Heart left ventricle (tissue), 16 donors: ENCODE results near the gene HOXC13. TPM values are rescaled to one million over a fixed set of nuclear protein-coding genes. Genes with fewer than 3 reads are reported as not detected.
A peak's percentile ranks its signal among the peaks of the same experiment; 100 is the strongest.

Experiments used
- ATAC-seq, 4 donors: fragments of 200-7000 bp; cut with Tn5 transposase; one replicate each; pipeline ENCODE4 v1.9.1; 2020 to 2022; ENCODE audit warnings: moderate library complexity in 4 of 4, mild to moderate bottlenecking in 3 of 4, moderate number of reproducible peaks in 1 of 4
- DNase-seq, 5 donors: peaks; one replicate each; pipeline ENCODE4 v3.0.0-alpha.2; 2020
- H3K27ac ChIP-seq, 12 donors: fragments of 200-600 bp; sonication (generic) in 4 of 12; one replicate each; pipeline versions ENCODE4 v1.5.0 to v1.8.0; 2016 to 2022; ENCODE audit warnings: mild to moderate bottlenecking in 2 of 12
- H3K27me3 ChIP-seq, 9 donors: fragments of 200-600 bp; sonication (generic) in 2 of 9; one replicate each; pipeline versions ENCODE4 v1.5.1 to v1.8.0; 2016 to 2022; ENCODE audit warnings: mild to moderate bottlenecking in 3 of 9
- H3K36me3 ChIP-seq, 9 donors: fragments of 200-600 bp; sonication (generic) in 2 of 9; one replicate each; pipeline versions ENCODE4 v1.5.0 to v1.8.0; 2018 to 2022; ENCODE audit warnings: mild to moderate bottlenecking in 2 of 9
- H3K4me1 ChIP-seq, 12 donors: fragments of 200-600 bp; sonication (generic) in 4 of 12; one replicate each; pipeline versions ENCODE4 v1.5.0 to v1.8.0; 2016 to 2022; ENCODE audit warnings: mild to moderate bottlenecking in 3 of 12
- H3K4me3 ChIP-seq, 12 donors: fragments of 200-600 bp; sonication (generic) in 4 of 12; one replicate each; pipeline versions ENCODE4 v1.5.0 to v1.8.0; 2017 to 2022; ENCODE audit warnings: mild to moderate bottlenecking in 9 of 12, moderate library complexity in 4 of 12
- H3K9me3 ChIP-seq, 12 donors: fragments of 200-600 bp; sonication (generic) in 4 of 12; one replicate each; pipeline versions ENCODE4 v1.5.0 to v1.8.0; 2016 to 2022; ENCODE audit warnings: mild to moderate bottlenecking in 1 of 12
- CTCF ChIP-seq, 12 donors: fragments of 200-600 bp; sonication (generic) in 4 of 12; IDR thresholded peaks; one replicate each; pipeline versions ENCODE4 v1.5.0 to v1.8.0; 2018 to 2022; ENCODE audit warnings: antibody characterized with exemption in 12 of 12, mild to moderate bottlenecking in 5 of 12
- POLR2A ChIP-seq, 2 donors: fragments of 450-650 bp; IDR thresholded peaks; one replicate each; pipeline ENCODE4 v1.6.1; 2017; ENCODE audit warnings: antibody characterized with exemption in 2 of 2, mild to moderate bottlenecking in 2 of 2, moderate library complexity in 2 of 2
- WGBS, 4 donors: extraction: QIAGEN DNeasy Blood & Tissue Kit in 2 of 4; methylation state at CpG; one replicate each; pipeline versions ENCODE4 v1.1.5 to v1.1.7; 2013 to 2018; 5-methylcytosine and 5-hydroxymethylcytosine counted together
- intact Hi-C, 10 donors: fragments of 100-400 bp; cut with DNase I; formaldehyde crosslinking; loops; one replicate each; pipeline versions ENCODE4 v1.11.1 to v1.14.2; 2022
- polyA plus RNA-seq, 2 donors: library from polyadenylated mRNA; stranded (reverse); fragments of 200-250 nt; gene quantifications; one replicate each; pipeline ENCODE4 v1.2.3, GENCODE V29; 2013
- total RNA-seq, 9 donors: library from RNA; depleted of rRNA in 2 of 9; stranded (reverse); fragments of >200 nt in 2 of 9; fragmentation: NEBNext Ultra II Directional in 3 of 9; extraction: Animal tissue kit (Norgen Biotek cat#: 25700) in 3 of 9; gene quantifications; one replicate each; pipeline versions ENCODE4 v1.1.0 to v1.2.4, GENCODE V29; 2016 to 2023
- donor health status: ischemic (EF 13 %, LVEDD 7.1; RV severe dilation, severe dysfunction).
- donor health status: healthy with polysubstance abuse.
- donor health status: DM: no; HTN: yes; CAD: no.
- donor health status: DM: no; HTN: no; CAD: no.
- donor health status: ischemic (EF 25% LVEDD 6.9; RV normal size, moderate dysfunction).
- donor health status: ischemic (EF 25% LVEDD 5.7; RV mildly dilated, moderate dysfunction).
- donor health status: healthy.
- donor health status: DM: yes; HTN: yes; CAD: no.
- donor health status: ischemic (EF 35%, LVEDD 5.7; RV mildly dilated, moderate dysfunction).
- donor health status: nonischemic (EF 11% LVEDD 7.7; RV severe dilation, severe dysfunction).
- donor health status: DM: yes; HTN: yes; CAD: no.
- donor health status: PGD.
- donor health status: ischemic (EF 29% LVEDD 5.4; RV normal size, mild dysfunction).
- donor health status: nonischemic (EF 23%, LVEDD 6.1; RV moderate dilation, normal function).

HOXC13 gene
- total and polyA plus RNA-seq, 11 donors, result not detected

GRCh38 chr12:53991077-53991460 lies 52.4 kb downstream of the HOXC13 start:
- 1 to 3% (median 3%) methylated on average over 6 to 8 of the region's 8 CpGs for WGBS, 4 donors
- intact Hi-C loops, result no loop called here
- DNase-seq, result no peak
- H3K27ac ChIP-seq, result no peak overlapping the region
- peaks cover 77 to 100% (median 99%) of the 10 kb centered on the region in 9 donors for H3K27me3 ChIP-seq
- TF ChIP-seq POLR2A (IDR thresholded peaks at IDR 0.05), result no peak
- TF ChIP-seq CTCF (IDR thresholded peaks at IDR 0.05), result no peak
- no peak overlapping the region for H3K4me3 ChIP-seq
- peaks cover 0 to 37% (median 23%) of the 10 kb centered on the region in 12 donors for H3K4me1 ChIP-seq
- H3K36me3 ChIP-seq, result no peaks in the 10 kb centered on the region
- H3K9me3 ChIP-seq, result no peaks in the 10 kb centered on the region
- ATAC-seq, result no peak

- 18 to 26% (median 24%) methylated on average over 7 of the region's 7 CpGs for WGBS, 4 donors
Observed at GRCh38 chr12:53992377-53992889, 53.8 kb downstream of the HOXC13 start.

GRCh38 chr12:53993162-53994008 lies 54.8 kb downstream of the HOXC13 start:
- no peaks in the 10 kb centered on the region for H3K9me3 ChIP-seq
- H3K27ac ChIP-seq, result no peak overlapping the region
- intact Hi-C loops, result no loop called here
- H3K27me3 ChIP-seq, result peaks cover 86 to 100% (median 99%) of the 10 kb centered on the region in 9 donors
- no peaks in the 10 kb centered on the region for H3K36me3 ChIP-seq
- H3K4me1 ChIP-seq, result peaks cover 0 to 43% (median 22%) of the 10 kb centered on the region in 12 donors
- no peak overlapping the region for H3K4me3 ChIP-seq
- TF ChIP-seq POLR2A (IDR thresholded peaks at IDR 0.05) (no peak), CTCF (IDR thresholded peaks at IDR 0.05) (no peak)
- ATAC-seq (no peak), DNase-seq (peak in 1 of 5 donors; percentile 9)
- 19 to 28% (median 22%) methylated on average over 18 of the region's 18 CpGs for WGBS, 4 donors

More at GRCh38 chr12:53992377-53992889, 53.8 kb downstream of the HOXC13 start:
- DNase-seq (no peak), ATAC-seq (no peak)
- no peak overlapping the region for H3K4me3 ChIP-seq
- TF ChIP-seq POLR2A (IDR thresholded peaks at IDR 0.05), result no peak
- TF ChIP-seq CTCF (IDR thresholded peaks at IDR 0.05), result no peak
- no peaks in the 10 kb centered on the region for H3K36me3 ChIP-seq
- peaks cover 0 to 40% (median 22%) of the 10 kb centered on the region in 12 donors for H3K4me1 ChIP-seq
- peaks cover 80 to 100% (median 99%) of the 10 kb centered on the region in 9 donors for H3K27me3 ChIP-seq
- H3K27ac ChIP-seq, result no peak overlapping the region
- H3K9me3 ChIP-seq, result no peaks in the 10 kb centered on the region
- intact Hi-C loops, result no loop called here

GRCh38 chr12:53994009-53994263 lies 55.3 kb downstream of the HOXC13 start:
- peaks cover 85 to 100% (median 99%) of the 10 kb centered on the region in 9 donors for H3K27me3 ChIP-seq
- H3K27ac ChIP-seq, result no peak overlapping the region
- WGBS, 4 donors, result 4 to 7% (median 6%) methylated on average over 18 to 19 of the region's 19 CpGs

More at GRCh38 chr12:53994009-53994263, 55.3 kb downstream of the HOXC13 start:
- DNase-seq (peak in 1 of 5 donors; percentile 17), ATAC-seq (no peak)
- H3K4me3 ChIP-seq, result peak overlapping the region in 1 of 12 donors; percentile 6
- no peaks in the 10 kb centered on the region for H3K9me3 ChIP-seq
- H3K4me1 ChIP-seq, result peaks cover 0 to 42% (median 22%) of the 10 kb centered on the region in 12 donors
- intact Hi-C loops, result no loop called here
- no peaks in the 10 kb centered on the region for H3K36me3 ChIP-seq
- TF ChIP-seq POLR2A (IDR thresholded peaks at IDR 0.05), result no peak
- no peak for TF ChIP-seq CTCF (IDR thresholded peaks at IDR 0.05)
